ENCODE results near the gene DHX9. TPM values are rescaled to one million over a fixed set of nuclear protein-coding genes. Genes with fewer than 3 reads are reported as not detected.

The DHX9 gene
- total and polyA plus RNA-seq, 9 of the 15 experiments (the other 6 are each of a cell fraction or from before 2014, with no cell fraction given), result 100 to 409 (median 294) TPM

- TF ChIP-seq ZHX1 (conservative IDR thresholded peaks at IDR 0.05; ENCODE audit: low read length), result no peak
- no peak for TF ChIP-seq BCOR (IDR thresholded peaks at IDR 0.05)
- peak; percentile 26; the same call in 1 of the 2 replicates for TF ChIP-seq PML (IDR thresholded peaks at IDR 0.05; ENCODE audit: low read length)
- no peak for TF ChIP-seq TAF1 (IDR thresholded peaks at IDR 0.05; ENCODE audit: control insufficient read depth, extremely low read depth, insufficient read depth, low read length, severe bottlenecking)
- TF ChIP-seq TEAD2 (tag; IDR thresholded peaks at IDR 0.05), result no peak
- TF ChIP-seq, protein P1, sequence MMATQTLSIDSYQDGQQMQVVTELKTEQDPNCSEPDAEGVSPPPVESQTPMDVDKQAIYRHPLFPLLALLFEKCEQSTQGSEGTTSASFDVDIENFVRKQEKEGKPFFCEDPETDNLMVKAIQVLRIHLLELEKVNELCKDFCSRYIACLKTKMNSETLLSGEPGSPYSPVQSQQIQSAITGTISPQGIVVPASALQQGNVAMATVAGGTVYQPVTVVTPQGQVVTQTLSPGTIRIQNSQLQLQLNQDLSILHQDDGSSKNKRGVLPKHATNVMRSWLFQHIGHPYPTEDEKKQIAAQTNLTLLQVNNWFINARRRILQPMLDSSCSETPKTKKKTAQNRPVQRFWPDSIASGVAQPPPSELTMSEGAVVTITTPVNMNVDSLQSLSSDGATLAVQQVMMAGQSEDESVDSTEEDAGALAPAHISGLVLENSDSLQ (IDR thresholded peaks at IDR 0.05), result peak; percentile 74
- TF ChIP-seq ZNF766 (CRISPR knock-in tag; conservative IDR thresholded peaks at IDR 0.05), result peak; percentile 80
- TF ChIP-seq, protein P2, sequence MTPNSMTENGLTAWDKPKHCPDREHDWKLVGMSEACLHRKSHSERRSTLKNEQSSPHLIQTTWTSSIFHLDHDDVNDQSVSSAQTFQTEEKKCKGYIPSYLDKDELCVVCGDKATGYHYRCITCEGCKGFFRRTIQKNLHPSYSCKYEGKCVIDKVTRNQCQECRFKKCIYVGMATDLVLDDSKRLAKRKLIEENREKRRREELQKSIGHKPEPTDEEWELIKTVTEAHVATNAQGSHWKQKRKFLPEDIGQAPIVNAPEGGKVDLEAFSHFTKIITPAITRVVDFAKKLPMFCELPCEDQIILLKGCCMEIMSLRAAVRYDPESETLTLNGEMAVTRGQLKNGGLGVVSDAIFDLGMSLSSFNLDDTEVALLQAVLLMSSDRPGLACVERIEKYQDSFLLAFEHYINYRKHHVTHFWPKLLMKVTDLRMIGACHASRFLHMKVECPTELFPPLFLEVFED (CRISPR knock-in tag; conservative IDR thresholded peaks at IDR 0.05), result no peak
- no peak for TF ChIP-seq CBX2 (IDR thresholded peaks at IDR 0.05; ENCODE audit: insufficient read depth, low read length, poor library complexity, severe bottlenecking)
- TF ChIP-seq, protein P3, sequence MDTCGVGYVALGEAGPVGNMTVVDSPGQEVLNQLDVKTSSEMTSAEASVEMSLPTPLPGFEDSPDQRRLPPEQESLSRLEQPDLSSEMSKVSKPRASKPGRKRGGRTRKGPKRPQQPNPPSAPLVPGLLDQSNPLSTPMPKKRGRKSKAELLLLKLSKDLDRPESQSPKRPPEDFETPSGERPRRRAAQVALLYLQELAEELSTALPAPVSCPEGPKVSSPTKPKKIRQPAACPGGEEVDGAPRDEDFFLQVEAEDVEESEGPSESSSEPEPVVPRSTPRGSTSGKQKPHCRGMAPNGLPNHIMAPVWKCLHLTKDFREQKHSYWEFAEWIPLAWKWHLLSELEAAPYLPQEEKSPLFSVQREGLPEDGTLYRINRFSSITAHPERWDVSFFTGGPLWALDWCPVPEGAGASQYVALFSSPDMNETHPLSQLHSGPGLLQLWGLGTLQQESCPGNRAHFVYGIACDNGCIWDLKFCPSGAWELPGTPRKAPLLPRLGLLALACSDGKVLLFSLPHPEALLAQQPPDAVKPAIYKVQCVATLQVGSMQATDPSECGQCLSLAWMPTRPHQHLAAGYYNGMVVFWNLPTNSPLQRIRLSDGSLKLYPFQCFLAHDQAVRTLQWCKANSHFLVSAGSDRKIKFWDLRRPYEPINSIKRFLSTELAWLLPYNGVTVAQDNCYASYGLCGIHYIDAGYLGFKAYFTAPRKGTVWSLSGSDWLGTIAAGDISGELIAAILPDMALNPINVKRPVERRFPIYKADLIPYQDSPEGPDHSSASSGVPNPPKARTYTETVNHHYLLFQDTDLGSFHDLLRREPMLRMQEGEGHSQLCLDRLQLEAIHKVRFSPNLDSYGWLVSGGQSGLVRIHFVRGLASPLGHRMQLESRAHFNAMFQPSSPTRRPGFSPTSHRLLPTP (IDR thresholded peaks at IDR 0.05; ENCODE audit: borderline replicate concordance, extremely low read depth, insufficient read length), result no peak
- TF ChIP-seq EZH2 (IDR thresholded peaks at IDR 0.05; ENCODE audit: borderline replicate concordance, low read depth, low read length), result no peak
- TF ChIP-seq SNIP1 (IDR thresholded peaks at IDR 0.05; ENCODE audit: low read depth), result no peak
- no peak for TF ChIP-seq ELF2 (CRISPR knock-in tag; IDR thresholded peaks at IDR 0.05)
- no peak for TF ChIP-seq SP1 (CRISPR knock-in tag; IDR thresholded peaks at IDR 0.05)
- TF ChIP-seq PURB (CRISPR knock-in tag; IDR thresholded peaks at IDR 0.05; ENCODE audit: low read depth), result no peak
These were observed 43.5 kb upstream of the DHX9 start (continued) for GRCh38 chr1:182795563-182796228.

Data from K562 (cell line).